Mucosa of descending colon (tissue), 3 donors: Measurements from ENCODE around the gene CCDC85C. TPM values are rescaled to one million over a fixed set of nuclear protein-coding genes. Genes with fewer than 3 reads are reported as not detected.

Experiments used
- ATAC-seq: fragments of 200-7000 bp; cut with Tn5 transposase; one replicate; pipeline ENCODE4 v1.9.1; 2020; ENCODE audit warnings: mild to moderate bottlenecking, moderate library complexity
- DNase-seq, 3 donors: peaks; one replicate each; pipeline ENCODE4 v3.0.0-alpha.2; 2020
- H3K36me3 ChIP-seq: fragments of 200-600 bp; one replicate; pipeline ENCODE4 v1.8.0; 2021; ENCODE audit warnings: low read depth, mild to moderate bottlenecking
- H3K4me1 ChIP-seq: fragments of 200-600 bp; one replicate; pipeline ENCODE4 v1.8.0; 2021; ENCODE audit warnings: low read depth, mild to moderate bottlenecking
- H3K4me3 ChIP-seq: fragments of 200-600 bp; one replicate; pipeline ENCODE4 v1.8.0; 2021; ENCODE audit warnings: mild to moderate bottlenecking
- H3K9me3 ChIP-seq: fragments of 200-600 bp; one replicate; pipeline ENCODE4 v1.8.0; 2021; ENCODE audit warnings: mild to moderate bottlenecking
- intact Hi-C, 2 donors: fragments of 100-400 bp; cut with DNase I in 1 of 2; cut with micrococcal nuclease in 1 of 2; formaldehyde crosslinking; loops; one replicate each; pipeline versions ENCODE4 v1.11.0 to v1.11.1; 2022; cut with DNase I, micrococcal nuclease
- total RNA-seq, 3 donors: library from RNA; stranded (reverse); fragmentation: NEBNext Ultra II Directional in 2 of 3; extraction: Animal tissue kit (Norgen Biotek cat#: 25700) in 2 of 3; gene quantifications; one replicate each; pipeline versions ENCODE4 v1.2.1 to v1.2.4, GENCODE V29; 2021 to 2023
- TF ChIP-seq, protein P1 (sequence below): fragments of 200-600 bp; IDR thresholded peaks from one replicate; pipeline ENCODE4 v1.8.0; 2022; ENCODE audit warnings: antibody characterized with exemption, mild to moderate bottlenecking
- donor health status: DM: no; HTN: no; CAD: no; lungs with moderate emphysema.
- donor health status: DM: no; HTN: no; CAD: no.
- donor health status: DM: no; HTN: yes; CAD: no.

Gene CCDC85C
- total RNA-seq, 3 donors from 2014 or later: 66.2 to 102 (median 66.2) TPM

DNA sequence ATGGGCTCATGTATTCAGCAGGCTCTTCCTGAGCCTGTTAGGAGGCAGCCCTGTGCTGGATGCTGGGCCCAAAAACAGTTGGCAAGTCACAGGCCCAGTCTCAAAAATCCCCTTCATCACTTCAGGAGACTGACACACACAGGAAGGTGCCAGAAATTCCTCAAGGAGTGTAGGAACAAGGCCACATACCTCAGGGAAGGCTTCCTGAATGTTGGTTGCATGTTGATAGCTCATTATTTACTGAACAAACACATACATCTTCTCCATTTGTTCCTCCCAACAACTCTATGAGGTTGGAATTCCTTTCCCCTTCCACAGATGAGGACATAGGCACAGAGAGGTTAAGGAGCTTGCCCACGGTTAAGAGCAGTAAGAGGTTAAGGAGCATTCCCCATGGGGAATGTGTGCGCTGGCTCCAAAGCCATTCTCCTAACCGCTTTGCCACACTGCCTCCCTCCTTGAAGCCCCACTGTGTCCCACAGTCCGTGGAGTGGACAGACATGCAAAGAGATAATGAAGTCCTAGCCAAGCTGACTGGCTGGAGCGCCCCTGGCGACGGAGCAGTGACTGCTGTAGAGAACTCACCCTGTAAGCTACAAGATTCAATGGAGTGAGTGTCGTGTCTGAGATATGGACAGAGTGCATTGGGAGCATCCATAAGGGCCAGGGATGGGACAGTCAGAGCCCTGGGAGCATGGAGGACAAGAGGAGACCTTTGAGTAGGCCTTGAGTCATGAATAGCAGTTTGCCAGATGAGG lies 44.2 kb upstream of the CCDC85C start:
- intact Hi-C loops: no loop called here
- Histone ChIP-seq H3K4me3 (no peak overlapping the region), H3K9me3 (no peaks in the 10 kb centered on the region), H3K4me1 (peaks cover 6% of the 10 kb centered on the region), H3K36me3 (no peaks in the 10 kb centered on the region)
- TF ChIP-seq, protein P1, sequence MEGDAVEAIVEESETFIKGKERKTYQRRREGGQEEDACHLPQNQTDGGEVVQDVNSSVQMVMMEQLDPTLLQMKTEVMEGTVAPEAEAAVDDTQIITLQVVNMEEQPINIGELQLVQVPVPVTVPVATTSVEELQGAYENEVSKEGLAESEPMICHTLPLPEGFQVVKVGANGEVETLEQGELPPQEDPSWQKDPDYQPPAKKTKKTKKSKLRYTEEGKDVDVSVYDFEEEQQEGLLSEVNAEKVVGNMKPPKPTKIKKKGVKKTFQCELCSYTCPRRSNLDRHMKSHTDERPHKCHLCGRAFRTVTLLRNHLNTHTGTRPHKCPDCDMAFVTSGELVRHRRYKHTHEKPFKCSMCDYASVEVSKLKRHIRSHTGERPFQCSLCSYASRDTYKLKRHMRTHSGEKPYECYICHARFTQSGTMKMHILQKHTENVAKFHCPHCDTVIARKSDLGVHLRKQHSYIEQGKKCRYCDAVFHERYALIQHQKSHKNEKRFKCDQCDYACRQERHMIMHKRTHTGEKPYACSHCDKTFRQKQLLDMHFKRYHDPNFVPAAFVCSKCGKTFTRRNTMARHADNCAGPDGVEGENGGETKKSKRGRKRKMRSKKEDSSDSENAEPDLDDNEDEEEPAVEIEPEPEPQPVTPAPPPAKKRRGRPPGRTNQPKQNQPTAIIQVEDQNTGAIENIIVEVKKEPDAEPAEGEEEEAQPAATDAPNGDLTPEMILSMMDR: no peak
- no peak for DNase-seq
- ATAC-seq: no peak

DNA sequence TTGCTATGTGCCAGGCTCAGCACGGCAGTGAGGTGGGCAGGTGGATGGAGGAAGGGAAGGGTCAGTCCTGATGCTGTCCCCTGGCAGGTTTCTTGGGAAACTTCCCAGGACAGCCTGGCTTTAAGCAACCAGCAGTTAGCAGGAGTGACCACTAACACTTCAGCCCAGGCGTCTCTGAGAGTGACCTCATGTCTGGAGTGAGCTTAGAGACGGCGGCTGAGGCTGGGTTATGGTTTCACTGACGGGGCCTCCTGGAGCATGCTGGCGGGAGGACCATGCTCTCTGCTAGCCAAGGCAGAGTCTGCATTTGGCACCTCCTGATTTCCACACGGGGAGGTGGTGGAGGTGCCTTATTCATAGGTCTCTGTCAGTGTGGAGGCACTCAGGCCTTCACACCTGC lies 43.4 kb upstream of the CCDC85C start:
- TF ChIP-seq, protein P1: no peak
- no peaks in the 10 kb centered on the region for H3K36me3 ChIP-seq
- DNase-seq (no peak), ATAC-seq (no peak)
- H3K9me3 ChIP-seq: no peaks in the 10 kb centered on the region
- H3K4me1 ChIP-seq: peaks cover 6% of the 10 kb centered on the region
- no peak overlapping the region for H3K4me3 ChIP-seq
- intact Hi-C loops: no loop called here

DNA sequence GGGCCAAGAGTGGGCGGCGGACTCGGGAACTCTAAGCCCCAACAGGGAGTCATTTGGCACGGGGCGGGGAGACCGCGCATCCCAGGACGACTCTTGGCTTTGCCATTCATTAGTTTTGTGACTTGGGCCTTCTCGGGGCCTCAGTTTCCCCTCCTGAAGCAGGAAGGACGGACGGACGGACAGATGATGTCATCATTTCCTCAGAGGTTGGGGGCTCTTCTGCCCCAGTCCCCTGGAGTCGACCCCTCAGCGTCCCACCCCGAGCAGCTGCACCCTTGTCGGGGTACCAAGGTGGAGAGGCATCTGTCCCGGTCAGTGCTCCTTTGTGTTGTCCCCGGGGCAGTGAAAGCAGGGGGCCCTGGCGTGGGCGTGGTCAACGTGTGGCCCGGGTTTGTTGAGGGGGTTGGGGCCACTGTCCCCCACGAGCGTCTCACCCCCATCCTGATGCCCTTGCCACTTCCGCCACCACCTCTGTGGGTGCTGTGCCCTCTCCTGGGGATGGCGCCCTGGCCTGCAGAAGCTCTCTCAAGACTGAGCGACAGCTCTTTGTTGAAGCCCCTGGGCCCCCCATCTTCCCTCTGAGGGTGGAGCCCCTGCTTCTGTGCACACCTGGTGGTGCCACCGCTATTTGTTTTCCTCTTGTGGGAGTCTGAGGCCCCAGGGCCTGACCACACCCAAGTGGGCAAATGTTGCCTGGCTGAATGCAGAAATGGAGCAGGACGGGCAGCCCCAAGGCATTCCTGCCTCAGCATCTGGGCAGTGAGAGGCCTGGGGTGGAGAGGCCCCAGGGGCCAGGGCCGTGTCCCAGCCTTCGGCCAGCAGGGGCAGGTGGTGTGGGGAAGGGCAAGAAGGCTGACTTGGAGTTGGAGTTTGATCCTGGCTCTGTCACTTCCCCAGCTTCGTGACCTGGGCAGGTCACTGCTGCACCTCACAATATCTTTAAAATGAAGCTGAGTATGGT lies 41.8 kb upstream of the CCDC85C start:
- ATAC-seq (no peak), DNase-seq (no peak)
- H3K4me3 ChIP-seq: no peak overlapping the region
- no peaks in the 10 kb centered on the region for H3K36me3 ChIP-seq
- TF ChIP-seq, protein P1: no peak
- H3K4me1 ChIP-seq: peaks cover 6% of the 10 kb centered on the region
- intact Hi-C loops: no loop called here
- no peaks in the 10 kb centered on the region for H3K9me3 ChIP-seq

DNA sequence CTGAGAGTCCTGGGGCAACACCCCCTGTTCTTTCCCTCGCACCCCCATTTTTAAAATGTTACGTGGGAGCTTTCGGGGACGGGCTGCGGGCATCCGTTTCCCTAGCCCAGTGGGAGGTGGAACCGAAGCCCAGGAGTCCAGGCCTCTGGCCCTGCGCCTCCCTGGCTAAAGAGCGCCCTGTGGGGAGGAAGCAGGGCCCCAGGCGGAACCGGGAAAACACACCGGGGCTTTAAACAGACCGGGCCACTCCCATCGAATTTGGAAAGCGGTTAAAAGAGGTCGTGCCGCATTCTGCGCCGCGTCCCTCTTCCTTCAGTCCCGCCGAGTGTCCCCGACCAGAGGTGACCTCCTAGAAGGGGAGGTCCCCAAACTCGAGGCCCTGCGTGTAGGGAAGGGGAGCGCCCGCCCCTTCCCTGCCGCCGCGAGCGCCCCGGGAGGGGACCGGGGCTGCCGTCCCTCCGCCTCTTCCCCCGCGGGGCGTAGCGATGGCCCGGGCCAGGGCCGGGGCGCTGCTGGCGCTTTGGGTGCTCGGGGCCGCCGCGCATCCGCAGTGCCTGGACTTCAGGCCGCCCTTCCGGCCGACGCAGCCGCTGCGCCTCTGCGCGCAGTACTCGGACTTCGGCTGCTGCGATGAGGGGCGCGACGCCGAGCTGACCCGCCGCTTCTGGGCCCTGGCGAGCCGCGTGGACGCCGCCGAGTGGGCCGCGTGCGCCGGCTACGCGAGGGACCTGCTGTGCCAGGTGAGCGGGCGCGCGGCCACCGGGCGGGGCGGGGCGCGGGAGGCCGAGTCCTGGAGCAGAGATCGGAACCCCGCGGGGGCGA lies 40.9 kb upstream of the CCDC85C start, which contains the start of gene HHIPL1:
TSS of gene HHIPL1 (plus strand) at position 407 of the 822 bp plus-strand sequence. CDS start at position 486, 79 bp downstream.
- no peak for DNase-seq

More for the DNA sequence above, 40.9 kb upstream of the CCDC85C start, which contains the start of gene HHIPL1:
- Histone ChIP-seq H3K4me3 (no peak within 1 kb of the TSS), H3K36me3 (no peaks in the 10 kb centered on the region), H3K9me3 (no peaks in the 10 kb centered on the region), H3K4me1 (peaks cover 6% of the 10 kb centered on the region)
- intact Hi-C loops: no loop called here
- ATAC-seq: peak; percentile 50
- TF ChIP-seq, protein P1: no peak
